ENCODE results near the gene SPATA2. TPM values are rescaled to one million over a fixed set of nuclear protein-coding genes. Genes with fewer than 3 reads are reported as not detected.
"Not testable (repeated sequence)": the region's sequence is repeated elsewhere in the genome, so short reads cannot be mapped to it uniquely, and the experiment has no call there.

SPATA2 gene
- total and polyA plus RNA-seq, 4 donors: 4.2 to 8.0 (median 4.9) TPM

- ATAC-seq (ENCODE audit: insufficient read depth, low FRiP score): no peak
- WGBS, 2 donors: 25 to 54% methylated on average over 6 of the region's 6 CpGs
- Histone ChIP-seq H3K4me3 (no peak overlapping the region), H3K9ac (ENCODE audit: insufficient read depth in 1 of 2, low read length in 2 of 2) (no peak overlapping the region), H3K27ac (ENCODE audit: low read depth in 1 of 2, low read length in 1 of 2) (no peak overlapping the region), H3K9me3 (ENCODE audit: control insufficient read depth in 4 of 4, insufficient read depth in 3 of 4, low read length in 3 of 4) (no peaks in the 10 kb centered on the region), H3K27me3 (ENCODE audit: control insufficient read depth in 3 of 3, insufficient read depth in 3 of 3, low read length in 2 of 3) (no peaks in the 10 kb centered on the region), H3K4me1 (ENCODE audit: control insufficient read depth in 5 of 5, insufficient read depth in 5 of 5, low read length in 5 of 5) (peaks cover 10 to 28% (median 12%) of the 10 kb centered on the region in 5 donors), H3K36me3 (ENCODE audit: control insufficient read depth in 4 of 4, insufficient read depth in 4 of 4, low read length in 4 of 4) (no peaks in the 10 kb centered on the region)
- no peak for TF ChIP-seq CTCF (IDR thresholded peaks at IDR 0.05; ENCODE audit: control extremely low read depth, extremely low read depth)
- no peak for DNase-seq
Measured at GRCh38 chr20:49896204-49896603, 19.1 kb downstream of the SPATA2 start.

- not testable (repeated sequence) for ATAC-seq (ENCODE audit: insufficient read depth, low FRiP score); H3K27me3 ChIP-seq (ENCODE audit: control insufficient read depth in 3 of 3, insufficient read depth in 3 of 3, low read length in 2 of 3); H3K9me3 ChIP-seq (ENCODE audit: control insufficient read depth in 4 of 4, insufficient read depth in 3 of 4, low read length in 3 of 4); H3K27ac ChIP-seq (ENCODE audit: low read depth in 1 of 2, low read length in 1 of 2); H3K9ac ChIP-seq (ENCODE audit: insufficient read depth in 1 of 2, low read length in 2 of 2); H3K4me3 ChIP-seq; DNase-seq; H3K36me3 ChIP-seq (ENCODE audit: control insufficient read depth in 4 of 4, insufficient read depth in 4 of 4, low read length in 4 of 4)
- WGBS, 2 donors: 83 to 91% methylated on average over 7 of the region's 7 CpGs
- H3K4me1 ChIP-seq (ENCODE audit: control insufficient read depth in 5 of 5, insufficient read depth in 5 of 5, low read length in 5 of 5): peaks cover 10 to 34% (median 17%) of the 10 kb centered on the region in 5 donors
Measured at GRCh38 chr20:49895474-49896093, 19.7 kb downstream of the SPATA2 start.

- no peak for TF ChIP-seq CTCF (IDR thresholded peaks at IDR 0.05; ENCODE audit: control extremely low read depth, extremely low read depth)
- DNase-seq (no peak), ATAC-seq (ENCODE audit: insufficient read depth, low FRiP score) (no peak)
- no peak overlapping the region for H3K9ac ChIP-seq (ENCODE audit: insufficient read depth in 1 of 2, low read length in 2 of 2)
- H3K27me3 ChIP-seq (ENCODE audit: control insufficient read depth in 3 of 3, insufficient read depth in 3 of 3, low read length in 2 of 3): no peaks in the 10 kb centered on the region
- 55 to 65% methylated on average over 6 of the region's 6 CpGs for WGBS, 2 donors
- no peaks in the 10 kb centered on the region for H3K9me3 ChIP-seq (ENCODE audit: control insufficient read depth in 4 of 4, insufficient read depth in 3 of 4, low read length in 3 of 4)
- H3K4me1 ChIP-seq (ENCODE audit: control insufficient read depth in 5 of 5, insufficient read depth in 5 of 5, low read length in 5 of 5): peaks cover 10 to 49% (median 30%) of the 10 kb centered on the region in 5 donors
- no peak overlapping the region for H3K27ac ChIP-seq (ENCODE audit: low read depth in 1 of 2, low read length in 1 of 2)
- no peaks in the 10 kb centered on the region for H3K36me3 ChIP-seq (ENCODE audit: control insufficient read depth in 4 of 4, insufficient read depth in 4 of 4, low read length in 4 of 4)
- H3K4me3 ChIP-seq: no peak overlapping the region
Measured at GRCh38 chr20:49894073-49894470, 21.3 kb downstream of the SPATA2 start.

GRCh38 chr20:49893242-49894072, 21.9 kb downstream of the SPATA2 start:
- WGBS, 2 donors: 71 to 74% methylated on average over 12 of the region's 12 CpGs
- ATAC-seq (ENCODE audit: insufficient read depth, low FRiP score) (no peak), DNase-seq (no peak)
- H3K27ac ChIP-seq (ENCODE audit: low read depth in 1 of 2, low read length in 1 of 2): no peak overlapping the region
- H3K9me3 ChIP-seq (ENCODE audit: control insufficient read depth in 4 of 4, insufficient read depth in 3 of 4, low read length in 3 of 4): no peaks in the 10 kb centered on the region
- H3K4me3 ChIP-seq: no peak overlapping the region
- H3K27me3 ChIP-seq (ENCODE audit: control insufficient read depth in 3 of 3, insufficient read depth in 3 of 3, low read length in 2 of 3): no peaks in the 10 kb centered on the region
- no peaks in the 10 kb centered on the region for H3K36me3 ChIP-seq (ENCODE audit: control insufficient read depth in 4 of 4, insufficient read depth in 4 of 4, low read length in 4 of 4)
- TF ChIP-seq CTCF (IDR thresholded peaks at IDR 0.05; ENCODE audit: control extremely low read depth, extremely low read depth): no peak
- H3K4me1 ChIP-seq (ENCODE audit: control insufficient read depth in 5 of 5, insufficient read depth in 5 of 5, low read length in 5 of 5): peaks cover 10 to 55% (median 35%) of the 10 kb centered on the region in 5 donors
- no peak overlapping the region for H3K9ac ChIP-seq (ENCODE audit: insufficient read depth in 1 of 2, low read length in 2 of 2)

All from lung (tissue), 12 donors.